HG02642 (cell line): ENCODE results near the gene DCAF15.

Experiments
- ATAC-seq: cut with Tn5 transposase; IDR thresholded peaks from one replicate; pipeline ENCODE4 v1.9.1; 2021; ENCODE audit warnings: mild to moderate bottlenecking; ENCODE audit not compliant: unreplicated experiment, poor library complexity

Gene DCAF15

DNA sequence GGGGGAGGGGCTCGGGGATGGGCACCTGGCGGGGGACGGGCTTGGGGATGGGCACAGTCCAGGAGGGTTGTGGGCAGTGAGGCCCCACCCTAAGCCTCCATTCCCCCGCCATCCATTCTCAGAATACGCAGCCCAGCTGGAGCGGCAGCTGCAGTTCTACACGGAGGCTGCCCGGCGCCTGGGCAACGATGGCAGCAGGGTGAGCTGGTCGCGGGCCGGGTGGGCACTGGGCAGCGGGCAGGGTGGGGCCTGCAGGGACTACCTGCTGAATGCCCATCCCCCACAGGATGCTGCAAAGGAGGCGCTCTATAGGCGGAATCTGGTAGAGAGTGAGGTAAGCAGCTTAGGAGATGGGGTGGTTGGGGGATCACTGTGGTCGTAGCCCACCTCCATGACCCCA lies 22.4 kb upstream of the DCAF15 start:
- no peak for ATAC-seq

GRCh38 chr19:13930402-13930801 lies 21.9 kb upstream of the DCAF15 start:
- ATAC-seq, result no peak

DNA sequence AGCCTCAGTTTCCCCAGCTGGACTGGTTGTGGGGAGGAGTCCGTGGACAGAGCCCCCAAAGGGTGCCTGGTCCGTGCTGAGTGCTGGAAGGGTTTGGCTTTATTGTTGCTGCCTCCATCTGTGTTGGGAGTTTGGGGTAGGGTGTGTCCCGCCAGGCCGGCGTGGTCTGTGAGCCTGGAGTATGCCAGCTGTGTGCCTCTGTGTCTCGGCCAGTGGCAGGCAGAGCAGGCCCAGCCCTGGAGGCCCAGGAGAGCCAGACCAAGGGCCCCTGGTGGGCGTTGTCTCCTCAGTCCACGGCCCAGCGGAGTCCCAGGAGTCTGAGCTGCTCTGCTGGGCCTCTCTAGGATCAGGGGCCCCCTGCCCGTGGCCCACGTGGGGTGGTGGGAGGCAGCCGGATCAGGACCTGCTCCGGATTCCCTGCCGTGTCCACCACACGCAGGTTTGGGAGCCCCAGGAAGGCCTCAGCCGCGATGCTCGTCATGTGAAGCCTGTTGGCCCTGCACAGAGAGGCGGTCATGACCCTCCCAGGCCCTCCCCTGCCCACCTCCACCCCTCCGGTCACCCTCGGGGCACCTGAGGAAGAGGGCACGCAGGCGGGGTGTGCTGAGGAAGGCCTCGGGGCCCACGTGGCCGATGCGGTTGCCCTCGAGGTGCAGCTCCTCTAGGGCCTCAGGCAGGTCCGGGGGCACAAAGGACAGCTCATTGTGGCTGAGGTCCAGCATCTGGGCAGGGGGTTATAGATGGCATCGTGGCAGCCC lies 20.7 kb upstream of the DCAF15 start:
- no peak for ATAC-seq

- no peak for ATAC-seq
Observed at GRCh38 chr19:13932149-13932637, 20.1 kb upstream of the DCAF15 start.

DNA sequence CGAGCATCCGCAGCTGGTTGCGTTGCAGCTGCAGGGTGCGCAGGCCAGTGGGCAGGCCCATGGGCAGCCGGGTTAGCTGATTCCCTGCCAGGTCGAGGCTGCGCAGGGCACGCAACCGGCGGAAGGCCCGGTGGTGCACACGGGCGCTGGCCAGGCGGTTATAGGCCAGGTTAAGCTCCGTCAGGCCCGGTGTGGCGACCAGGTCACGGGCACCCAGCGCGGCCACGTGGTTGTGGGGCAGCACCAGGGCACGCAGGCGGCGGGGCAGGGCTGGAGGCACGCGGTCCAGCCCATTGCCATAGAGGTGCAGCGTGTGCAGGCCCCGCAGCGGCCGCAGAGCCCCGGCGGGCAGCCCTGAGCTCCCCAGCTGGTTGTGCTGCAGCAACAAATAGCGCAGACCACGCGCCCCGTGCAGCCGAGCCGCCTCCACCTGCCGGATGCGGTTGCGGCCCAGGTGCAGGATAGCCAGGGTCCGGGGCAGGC lies 19.4 kb upstream of the DCAF15 start:
- ATAC-seq, result no peak

- ATAC-seq, result no peak
Observed at GRCh38 chr19:13934785-13935109, 17.6 kb upstream of the DCAF15 start.

DNA sequence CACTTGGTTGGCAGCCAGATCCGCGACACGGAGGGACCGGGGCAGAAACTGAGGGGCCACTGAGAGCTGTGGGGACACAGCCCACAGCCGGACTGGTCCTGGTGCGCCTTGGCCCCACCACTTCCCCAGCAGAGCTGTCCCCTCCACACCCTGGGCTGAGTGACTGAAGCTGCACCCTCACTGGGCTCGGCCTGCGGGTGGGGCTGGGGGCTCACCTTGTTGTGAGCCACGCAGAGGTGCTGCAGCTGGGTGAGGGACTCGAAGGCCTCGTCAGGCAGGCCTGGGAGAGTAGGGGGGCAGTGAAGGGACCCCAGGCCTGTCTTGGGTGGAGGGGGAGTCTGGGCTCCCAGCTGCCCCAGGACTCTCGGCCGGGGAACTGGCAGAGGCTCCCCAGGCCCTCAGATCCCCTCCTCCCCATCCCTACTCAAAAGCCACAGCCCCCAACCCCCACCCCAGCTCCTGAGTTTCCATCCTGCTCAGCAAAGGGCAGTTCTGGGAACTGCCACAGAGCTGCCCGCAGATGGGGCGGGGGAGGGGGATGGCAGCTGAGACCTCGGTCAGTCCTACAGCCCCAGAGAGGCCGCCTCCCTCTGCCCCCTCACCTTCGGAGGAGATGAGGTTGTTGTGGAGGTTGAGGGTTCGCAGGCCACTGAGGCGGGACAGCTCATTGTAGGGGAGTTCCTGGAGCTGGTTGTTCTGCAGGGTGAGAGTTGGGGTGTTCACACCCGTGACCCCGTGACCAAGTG lies 16.4 kb upstream of the DCAF15 start:
- ATAC-seq, result no peak

DNA sequence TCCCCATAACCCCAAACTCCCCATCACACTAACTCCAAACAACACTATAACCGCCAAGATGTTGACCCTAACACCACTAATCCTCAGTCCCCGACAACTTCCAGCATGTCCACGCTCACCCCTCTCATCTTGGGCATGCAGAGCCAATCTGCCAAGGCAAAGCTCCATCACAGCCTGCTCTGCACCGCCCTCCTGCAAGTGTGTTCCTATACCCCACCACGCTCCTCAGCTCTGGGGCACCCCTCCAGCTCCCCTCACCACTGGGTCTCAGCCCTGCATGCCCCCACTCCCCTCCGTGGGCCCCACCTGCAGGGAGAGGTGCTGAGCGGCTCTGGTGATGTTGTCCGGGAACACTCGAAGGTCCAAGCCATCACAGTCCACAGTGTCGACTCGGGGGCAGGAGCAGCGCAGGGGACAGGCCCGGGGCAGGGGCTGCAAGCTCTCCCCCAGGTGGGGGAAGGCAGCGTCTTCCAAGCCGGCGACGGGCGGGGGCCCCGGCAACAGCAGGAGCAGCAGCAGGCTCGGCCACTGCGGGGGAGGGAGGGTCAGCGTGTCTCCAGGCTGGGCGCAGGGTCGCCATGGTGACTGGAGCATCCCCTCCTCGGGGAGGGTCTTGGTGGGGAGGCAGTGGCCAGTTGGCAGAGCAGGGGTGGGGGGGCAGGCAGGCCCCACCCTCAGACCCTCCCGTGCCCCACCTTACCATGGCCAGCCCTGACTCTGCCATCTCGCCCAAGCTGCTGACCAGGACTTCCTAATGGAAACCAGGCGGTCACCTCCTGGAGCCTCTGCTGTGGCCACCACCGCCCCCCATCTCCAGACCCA lies 14.6 kb upstream of the DCAF15 start:
- no peak for ATAC-seq

DNA sequence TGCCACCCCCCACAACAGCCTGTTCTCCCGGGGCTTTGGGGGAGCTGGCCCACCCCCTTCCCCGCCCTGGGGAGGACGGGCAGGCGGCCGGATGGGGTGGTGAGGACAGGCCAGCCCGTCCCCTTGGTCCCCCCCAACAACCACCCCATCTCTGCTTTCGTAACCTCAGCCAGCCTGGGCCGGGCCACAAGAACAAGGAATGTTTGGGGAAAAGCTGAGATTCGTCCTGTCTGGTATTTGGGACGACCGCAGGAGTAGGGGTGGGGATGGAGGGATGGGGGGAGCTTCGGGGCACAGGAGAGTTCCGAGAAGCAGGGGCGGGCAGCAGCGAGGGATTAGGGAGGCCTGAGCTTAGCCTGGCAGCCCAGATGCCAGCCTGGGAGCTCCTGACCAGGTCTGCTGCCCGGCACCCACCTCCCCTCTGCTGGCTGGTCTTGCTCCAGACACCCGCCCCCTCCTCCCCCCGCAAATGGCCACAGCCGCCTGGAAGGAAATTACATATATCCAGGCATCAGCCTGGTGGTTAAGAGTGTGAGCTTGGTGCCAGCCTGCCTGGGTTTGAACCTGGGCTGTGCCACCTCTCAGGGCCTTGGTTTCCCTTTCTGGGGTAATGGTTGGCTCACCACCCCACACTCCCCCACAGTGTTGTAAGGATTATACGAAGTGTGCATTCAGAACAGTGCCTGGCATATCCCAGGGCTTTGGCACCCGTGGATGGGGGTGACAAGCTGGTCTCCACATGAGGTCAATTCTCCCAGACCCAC lies 13.8 kb upstream of the DCAF15 start, which contains the start of gene PODNL1:
PODNL1 (minus strand) TSS at position 117 of the 764 bp plus-strand sequence. CDS start 236 bp downstream, outside the sequence.
- ATAC-seq, result no peak

- ATAC-seq, result no peak
Observed at GRCh38 chr19:13942023-13942684, 10.2 kb upstream of the DCAF15 start.

DNA sequence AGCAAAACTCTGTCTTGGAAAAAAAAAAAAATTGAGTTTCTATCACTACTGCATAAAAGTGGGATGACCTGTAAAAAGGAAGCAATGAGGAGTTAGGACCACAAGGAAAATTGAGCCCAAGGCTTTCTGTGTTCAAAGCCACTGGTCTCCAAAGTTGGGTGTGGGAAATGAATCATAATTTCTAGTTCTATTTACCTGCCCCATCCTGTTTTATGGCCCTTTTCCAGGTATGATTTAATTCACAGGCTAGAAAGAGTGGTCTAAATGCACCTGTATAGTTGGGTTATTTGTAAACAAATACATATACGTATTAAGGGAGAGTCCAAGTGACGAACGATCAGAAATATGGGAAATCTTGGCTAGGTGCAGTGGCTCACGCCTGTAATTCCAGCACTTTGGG lies 5.9 kb upstream of the DCAF15 start:
- no peak for ATAC-seq

- ATAC-seq, result no peak
Observed at GRCh38 chr19:13951043-13951442, 1.3 kb upstream of the DCAF15 start.

DNA sequence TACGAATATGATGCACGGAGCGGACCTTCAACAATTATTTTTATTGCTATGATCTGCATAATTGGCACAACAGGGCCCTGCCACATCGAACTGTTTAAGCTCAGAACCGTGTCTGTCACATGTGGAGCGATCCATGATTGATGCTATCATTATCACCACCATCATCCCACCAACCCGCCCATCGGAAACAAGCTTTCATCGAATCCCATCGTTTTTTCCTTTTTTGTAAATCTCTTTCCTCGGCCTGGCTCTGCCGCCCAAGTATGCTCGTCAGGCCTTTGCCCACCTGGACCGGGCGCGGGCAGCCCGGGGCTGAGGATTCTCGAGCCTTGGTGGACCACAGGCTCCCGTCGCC lies 533 bp upstream of the DCAF15 start:
- ATAC-seq, result peak; percentile 1

DNA sequence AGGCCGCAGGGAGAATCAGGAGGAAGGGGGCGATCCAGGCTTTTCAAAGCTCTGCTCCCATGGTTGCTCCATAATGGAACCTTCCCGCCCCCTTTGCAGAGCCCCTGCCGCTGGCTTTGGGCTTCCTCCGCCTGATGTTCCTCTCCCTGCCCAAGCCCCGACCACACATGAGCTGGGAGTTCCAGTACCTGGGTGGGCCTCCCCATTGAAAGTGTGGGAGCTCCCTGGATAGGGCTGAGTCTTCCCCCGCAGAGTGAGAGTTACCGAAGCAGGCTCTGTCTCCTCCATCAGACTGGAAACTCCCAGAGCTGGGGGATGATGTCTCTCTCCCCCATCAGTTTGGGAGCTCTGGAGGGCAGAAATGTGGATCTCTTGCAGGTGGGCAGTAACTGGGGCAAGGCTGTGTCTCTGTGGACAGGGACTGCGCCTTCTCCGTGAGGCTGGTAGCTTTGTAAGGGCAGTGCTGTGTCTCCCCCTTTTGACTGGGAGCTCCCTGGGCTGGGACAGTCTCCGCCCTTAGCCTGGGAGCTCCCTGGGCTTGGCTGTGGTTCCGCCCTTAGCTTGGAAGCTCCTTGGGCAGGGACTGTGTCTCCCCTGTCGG lies 722 bp downstream of the DCAF15 start:
- ATAC-seq, result no peak

GRCh38 chr19:13954185-13954584 lies 1.9 kb downstream of the DCAF15 start:
- no peak for ATAC-seq

DNA sequence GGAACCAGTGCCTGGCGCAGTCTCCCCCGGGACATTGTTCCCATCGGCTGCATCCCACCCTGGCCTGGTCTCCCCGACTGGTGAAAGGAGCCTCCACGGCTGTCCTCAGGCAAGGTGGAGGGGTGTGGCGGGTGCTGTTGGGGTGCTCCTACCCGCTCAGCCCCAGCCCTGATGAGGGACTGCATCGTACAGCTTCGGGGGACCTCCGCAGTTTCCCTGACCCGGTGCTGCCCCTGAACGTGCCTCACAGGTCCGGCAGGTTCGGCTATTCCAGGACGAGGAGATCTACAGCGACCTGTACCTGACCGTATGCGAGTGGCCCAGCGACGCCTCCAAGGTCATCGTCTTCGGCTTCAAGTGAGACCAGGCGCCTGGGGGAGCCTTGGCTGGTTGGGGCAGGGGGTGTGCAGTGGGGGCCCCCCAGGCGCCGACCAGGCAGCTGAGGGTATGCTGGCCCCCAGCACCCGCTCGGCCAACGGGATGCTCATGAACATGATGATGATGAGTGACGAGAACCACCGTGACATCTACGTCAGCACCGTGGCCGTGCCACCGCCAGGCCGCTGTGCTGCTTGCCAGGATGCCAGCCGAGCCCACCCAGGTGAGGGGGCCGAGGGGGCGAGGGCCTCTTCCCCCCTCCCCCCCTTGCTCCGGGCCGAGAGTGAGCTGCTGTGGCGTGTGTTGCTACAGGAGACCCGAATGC lies 3.5 kb downstream of the DCAF15 start:
- no peak for ATAC-seq

GRCh38 chr19:13956365-13956744 lies 4.0 kb downstream of the DCAF15 start:
- no peak for ATAC-seq

DNA sequence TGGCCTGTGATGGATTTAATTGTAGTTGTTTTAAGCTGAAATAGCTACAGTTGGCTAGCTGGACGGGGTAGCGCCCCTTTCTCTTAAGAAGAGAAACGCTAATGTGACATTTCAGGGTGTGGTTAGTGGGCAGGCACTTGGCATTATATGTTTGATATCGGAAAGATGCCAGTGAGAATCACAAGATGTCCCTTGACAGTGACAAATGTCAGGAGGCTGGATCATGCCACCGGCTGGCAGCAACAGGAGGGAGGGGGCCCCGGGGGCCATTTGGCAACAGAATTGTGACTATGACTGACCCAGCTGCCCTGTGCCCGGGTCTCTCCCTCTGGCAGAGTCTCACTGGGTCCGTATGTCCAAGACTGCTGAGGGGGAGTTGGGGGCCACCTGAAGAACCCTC lies 4.7 kb downstream of the DCAF15 start:
- ATAC-seq, result no peak

DNA sequence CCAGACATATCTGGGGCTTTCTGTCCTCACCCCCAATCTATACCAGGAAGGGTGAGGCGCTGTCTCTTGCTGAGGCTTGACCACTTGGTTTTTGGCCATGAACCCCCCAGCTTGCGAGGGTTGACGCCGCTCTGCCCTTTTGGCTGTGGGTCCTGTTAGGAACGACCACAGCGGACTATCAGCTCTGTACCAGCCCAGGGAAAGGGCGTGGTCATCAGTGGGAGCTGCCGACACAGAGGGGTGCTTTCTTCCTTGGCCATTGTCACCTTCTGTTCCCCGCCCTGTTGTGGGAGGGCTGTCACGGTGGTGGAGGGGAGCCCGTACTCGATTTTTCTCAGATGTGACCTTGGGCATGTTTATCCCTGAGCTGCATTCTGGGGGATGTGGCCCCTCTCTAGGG lies 5.7 kb downstream of the DCAF15 start:
- no peak for ATAC-seq
